GM18873 (cell line): Measurements from ENCODE around the gene PNMA6F.
"Not testable (repeated sequence)": the region's sequence is repeated elsewhere in the genome, so short reads cannot be mapped to it uniquely, and the experiment has no call there.

Experiments
- ATAC-seq: cut with Tn5 transposase; IDR thresholded peaks from one replicate; pipeline ENCODE4 v1.9.1; 2021; ENCODE audit warnings: mild to moderate bottlenecking, moderate library complexity, moderate number of reproducible peaks; ENCODE audit not compliant: unreplicated experiment, low FRiP score

Gene PNMA6F

GRCh38 chrX:153304988-153305736, 16.4 kb downstream of the PNMA6F start:
- ATAC-seq: no peak

GRCh38 chrX:153303276-153304262, 18.0 kb downstream of the PNMA6F start:
- no peak for ATAC-seq

- ATAC-seq: no peak
These were observed 18.8 kb downstream of the PNMA6F start for GRCh38 chrX:153302796-153303195.

- no peak for ATAC-seq
These were observed 19.8 kb downstream of the PNMA6F start for GRCh38 chrX:153301746-153302145.

GRCh38 chrX:153299855-153300254, 21.7 kb downstream of the PNMA6F start:
- ATAC-seq: no peak

- ATAC-seq: no peak
These were observed 24.2 kb downstream of the PNMA6F start for GRCh38 chrX:153297376-153297775.

- ATAC-seq: not testable (repeated sequence)
These were observed 28.0 kb downstream of the PNMA6F start for GRCh38 chrX:153293485-153294071.

GRCh38 chrX:153288807-153289206, 32.8 kb downstream of the PNMA6F start:
- not testable (repeated sequence) for ATAC-seq

GRCh38 chrX:153285678-153286077, 35.9 kb downstream of the PNMA6F start:
- not testable (repeated sequence) for ATAC-seq

- ATAC-seq: not testable (repeated sequence)
These were observed 37.6 kb downstream of the PNMA6F start for GRCh38 chrX:153283982-153284381.

- ATAC-seq: not testable (repeated sequence)
These were observed 39.8 kb downstream of the PNMA6F start for GRCh38 chrX:153281784-153282183.

- ATAC-seq: not testable (repeated sequence)
These were observed 42.3 kb downstream of the PNMA6F start for GRCh38 chrX:153279304-153279703.

GRCh38 chrX:153276049-153276448, 45.5 kb downstream of the PNMA6F start:
- not testable (repeated sequence) for ATAC-seq

- not testable (repeated sequence) for ATAC-seq
These were observed 46.1 kb downstream of the PNMA6F start for GRCh38 chrX:153275418-153275817.

- not testable (repeated sequence) for ATAC-seq
These were observed 49.0 kb downstream of the PNMA6F start for GRCh38 chrX:153272584-153272983.

- ATAC-seq: not testable (repeated sequence)
These were observed 49.5 kb downstream of the PNMA6F start for GRCh38 chrX:153272070-153272469.
